ES-I3 (cell line): ENCODE results near the gene PADI3.

Experiments
- H3K36me3 ChIP-seq: 2 replicates; pipeline ENCODE4 v1.6.1; 2013; ENCODE audit warnings: mild to moderate bottlenecking, low read length, control low read depth, moderate library complexity; ENCODE audit not compliant: insufficient read depth
- H3K4me1 ChIP-seq: 2 replicates; pipeline ENCODE4 v1.6.1; 2013; ENCODE audit warnings: mild to moderate bottlenecking, control low read depth, low read length; ENCODE audit not compliant: insufficient read depth
- H3K9ac ChIP-seq: 2 replicates; pipeline ENCODE4 v1.6.1; 2013; ENCODE audit warnings: low read depth, mild to moderate bottlenecking, low read length, moderate library complexity
- H3K9me3 ChIP-seq: 2 replicates; pipeline ENCODE4 v1.6.1; 2013; ENCODE audit warnings: mild to moderate bottlenecking, low read length, moderate library complexity; ENCODE audit not compliant: control insufficient read depth, insufficient read depth

PADI3 gene

GRCh38 chr1:17210176-17210575 is 38.7 kb upstream of the PADI3 start:
- Histone ChIP-seq H3K9ac (no peak overlapping the region), H3K4me1 (peaks cover 33% of the 10 kb centered on the region), H3K36me3 (no peaks in the 10 kb centered on the region), H3K9me3 (no peaks in the 10 kb centered on the region)

GRCh38 chr1:17211377-17211776 is 37.5 kb upstream of the PADI3 start:
- peaks cover 43% of the 10 kb centered on the region for H3K4me1 ChIP-seq
- H3K9ac ChIP-seq: no peak overlapping the region
- no peaks in the 10 kb centered on the region for H3K9me3 ChIP-seq
- no peaks in the 10 kb centered on the region for H3K36me3 ChIP-seq

- no peaks in the 10 kb centered on the region for H3K9me3 ChIP-seq
- peaks cover 43% of the 10 kb centered on the region for H3K4me1 ChIP-seq
- H3K36me3 ChIP-seq: no peaks in the 10 kb centered on the region
- H3K9ac ChIP-seq: no peak overlapping the region
Measured at GRCh38 chr1:17212009-17212408, 36.9 kb upstream of the PADI3 start.

- H3K9me3 ChIP-seq: no peaks in the 10 kb centered on the region
- no peaks in the 10 kb centered on the region for H3K36me3 ChIP-seq
- H3K4me1 ChIP-seq: peaks cover 39% of the 10 kb centered on the region
- H3K9ac ChIP-seq: no peak overlapping the region
Measured at GRCh38 chr1:17212487-17213121, 36.3 kb upstream of the PADI3 start.

GRCh38 chr1:17213148-17213781 is 35.6 kb upstream of the PADI3 start:
- peaks cover 34% of the 10 kb centered on the region for H3K4me1 ChIP-seq
- no peak overlapping the region for H3K9ac ChIP-seq
- H3K36me3 ChIP-seq: no peaks in the 10 kb centered on the region
- no peaks in the 10 kb centered on the region for H3K9me3 ChIP-seq

GRCh38 chr1:17213782-17214148 is 35.1 kb upstream of the PADI3 start:
- Histone ChIP-seq H3K9me3 (no peaks in the 10 kb centered on the region), H3K9ac (no peak overlapping the region), H3K4me1 (peaks cover 32% of the 10 kb centered on the region), H3K36me3 (no peaks in the 10 kb centered on the region)

GRCh38 chr1:17214876-17215544 is 33.9 kb upstream of the PADI3 start:
- peaks cover 29% of the 10 kb centered on the region for H3K4me1 ChIP-seq
- H3K36me3 ChIP-seq: no peaks in the 10 kb centered on the region
- H3K9me3 ChIP-seq: no peaks in the 10 kb centered on the region
- no peak overlapping the region for H3K9ac ChIP-seq

- H3K9ac ChIP-seq: no peak overlapping the region
- no peaks in the 10 kb centered on the region for H3K36me3 ChIP-seq
- peaks cover 26% of the 10 kb centered on the region for H3K4me1 ChIP-seq
- no peaks in the 10 kb centered on the region for H3K9me3 ChIP-seq
Measured at GRCh38 chr1:17215545-17215890, 33.4 kb upstream of the PADI3 start.

GRCh38 chr1:17216078-17216477 is 32.8 kb upstream of the PADI3 start:
- no peaks in the 10 kb centered on the region for H3K9me3 ChIP-seq
- H3K9ac ChIP-seq: no peak overlapping the region
- H3K36me3 ChIP-seq: no peaks in the 10 kb centered on the region
- peaks cover 23% of the 10 kb centered on the region for H3K4me1 ChIP-seq

GRCh38 chr1:17217607-17218006 is 31.3 kb upstream of the PADI3 start:
- no peak overlapping the region for H3K9ac ChIP-seq
- peaks cover 19% of the 10 kb centered on the region for H3K4me1 ChIP-seq
- no peaks in the 10 kb centered on the region for H3K36me3 ChIP-seq
- no peaks in the 10 kb centered on the region for H3K9me3 ChIP-seq

GRCh38 chr1:17218939-17219338 is 30.0 kb upstream of the PADI3 start:
- no peaks in the 10 kb centered on the region for H3K36me3 ChIP-seq
- no peak overlapping the region for H3K9ac ChIP-seq
- no peaks in the 10 kb centered on the region for H3K9me3 ChIP-seq
- peaks cover 14% of the 10 kb centered on the region for H3K4me1 ChIP-seq

- Histone ChIP-seq H3K36me3 (no peaks in the 10 kb centered on the region), H3K9ac (no peak overlapping the region), H3K4me1 (peaks cover 9% of the 10 kb centered on the region), H3K9me3 (no peaks in the 10 kb centered on the region; the same call in 1 of the 2 replicates)
Measured at GRCh38 chr1:17220287-17220686, 28.6 kb upstream of the PADI3 start.

GRCh38 chr1:17222557-17222956 is 26.3 kb upstream of the PADI3 start:
- no peaks in the 10 kb centered on the region for H3K36me3 ChIP-seq
- no peak overlapping the region for H3K9ac ChIP-seq
- no peaks in the 10 kb centered on the region for H3K4me1 ChIP-seq
- H3K9me3 ChIP-seq: no peaks in the 10 kb centered on the region; the same call in 1 of the 2 replicates

GRCh38 chr1:17224434-17224833 is 24.5 kb upstream of the PADI3 start:
- Histone ChIP-seq H3K9ac (no peak overlapping the region), H3K36me3 (no peaks in the 10 kb centered on the region), H3K9me3 (no peaks in the 10 kb centered on the region; the same call in 1 of the 2 replicates), H3K4me1 (no peaks in the 10 kb centered on the region)

GRCh38 chr1:17225140-17225539 is 23.8 kb upstream of the PADI3 start:
- Histone ChIP-seq H3K9ac (no peak overlapping the region), H3K36me3 (no peaks in the 10 kb centered on the region), H3K9me3 (no peaks in the 10 kb centered on the region; the same call in 1 of the 2 replicates), H3K4me1 (no peaks in the 10 kb centered on the region)
